ENCODE data around the gene ADNP2. TPM values are rescaled to one million over a fixed set of nuclear protein-coding genes. Genes with fewer than 3 reads are reported as not detected.

Gene ADNP2
- total and polyA plus RNA-seq, 2 donors (not counting 3 experiments of a cell fraction or from before 2014, with no cell fraction given) = 10.2 to 20.6 TPM

DNA sequence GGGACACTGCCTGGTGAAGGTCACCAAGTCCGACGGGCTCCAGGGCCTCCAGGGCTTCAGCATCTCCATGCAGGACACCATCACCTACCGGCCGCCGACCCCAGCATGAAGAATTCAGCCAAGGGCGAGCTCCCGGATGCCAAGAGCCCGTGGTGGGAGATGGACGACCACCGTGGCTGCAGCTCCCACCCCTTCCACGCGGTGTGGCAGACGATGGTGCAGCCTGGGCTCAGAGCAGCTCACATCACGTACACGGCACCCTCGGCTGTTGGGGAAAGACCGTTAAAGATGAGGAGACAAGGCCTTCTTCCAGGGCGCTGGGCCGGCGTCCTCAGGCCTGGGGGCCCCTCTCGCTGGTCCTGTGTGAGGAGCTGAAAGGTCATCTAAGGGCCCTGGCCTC, 31.2 kb upstream of the ADNP2 start:
- H3K27me3 ChIP-seq (ENCODE audit: control insufficient read depth in 2 of 2, insufficient read depth in 2 of 2, low read length in 2 of 2) = peaks cover 0 to 2% of the 10 kb centered on the region in 2 experiments
- H3K79me2 ChIP-seq (ENCODE audit: control insufficient read depth, insufficient read depth, low read length) = no peaks in the 10 kb centered on the region
- no peak overlapping the region for H3K4me3 ChIP-seq (replicated peaks in 1 of 3; ENCODE audit: insufficient read depth in 1 of 3, low read depth in 1 of 3, low read length in 3 of 3)
- H3K4me1 ChIP-seq (ENCODE audit: control insufficient read depth, extremely low read depth, insufficient read depth, low read length) = no peaks in the 10 kb centered on the region
- BruUV-seq (replicated peaks) = no TSS peak
- no peak overlapping the region for H3K9ac ChIP-seq (replicated peaks; ENCODE audit: extremely low read depth, insufficient read depth, low read length)
- FAIRE-seq (no peak), DNase-seq (ENCODE audit: low read depth, low spot score) (no peak)
- dilution Hi-C loops (cut with MboI; ENCODE audit: extremely low pct_ligation_motif_present, low sequenced_read_pairs) (no loop called here), intact Hi-C loops (cut with micrococcal nuclease) (no loop called here)
- ChIA-PET CTCF (no interaction called here), POLR2A (no interaction called here)
- H4K20me1 ChIP-seq (replicated peaks; ENCODE audit: control insufficient read depth, extremely low read depth, insufficient read depth, low read length) = no peaks in the 10 kb centered on the region
- no peak overlapping the region for H3K4me2 ChIP-seq (ENCODE audit: insufficient read depth, low read length)
- no peaks in the 10 kb centered on the region for H3K9me3 ChIP-seq (replicated peaks; ENCODE audit: control insufficient read depth, insufficient read depth, low read length)
- H2AFZ ChIP-seq (ENCODE audit: low read depth, low read length) = no peak overlapping the region
- H3K27ac ChIP-seq (ENCODE audit: insufficient read depth, low read depth, low read length) = no peak overlapping the region
- H3K36me3 ChIP-seq (ENCODE audit: control insufficient read depth in 2 of 2, extremely low read depth in 1 of 2, insufficient read depth in 2 of 2, low read length in 2 of 2) = no peaks in the 10 kb centered on the region
- TF ChIP-seq CTCF (IDR thresholded peaks at IDR 0.05; ENCODE audit: extremely low read depth in 1 of 2, insufficient read depth in 1 of 2, low read depth in 1 of 2, low read length in 2 of 2) (no peak), POLR2A (IDR thresholded peaks at IDR 0.05; ENCODE audit: low read depth, low read length) (no peak), EZH2 (IDR thresholded peaks at IDR 0.05; ENCODE audit: borderline replicate concordance, low read depth, low read length, severe bottlenecking) (no peak), JUN (IDR thresholded peaks at IDR 0.05; ENCODE audit: borderline replicate concordance, insufficient read depth, insufficient read length, low read depth) (no peak), MYC (IDR thresholded peaks at IDR 0.05; ENCODE audit: low read depth, low read length) (no peak), GATA2 (IDR thresholded peaks at IDR 0.05; ENCODE audit: insufficient read depth, insufficient read length, low read depth, low read length) (no peak), FOS (IDR thresholded peaks at IDR 0.05; ENCODE audit: borderline replicate concordance, insufficient read depth, low read length) (no peak), MAX (IDR thresholded peaks at IDR 0.05; ENCODE audit: insufficient read depth, insufficient read length) (no peak), POLR2AphosphoS5 (IDR thresholded peaks at IDR 0.05; ENCODE audit: insufficient read depth, low read depth, low read length) (no peak)
- H3K9me1 ChIP-seq (replicated peaks; ENCODE audit: control insufficient read depth, extremely low read depth, insufficient read depth, low read length) = no peaks in the 10 kb centered on the region
